Measurements from ENCODE around the gene ITFG2.
"Not testable (repeated sequence)": the region's sequence is repeated elsewhere in the genome, so short reads cannot be mapped to it uniquely, and the experiment has no call there.

Gene ITFG2

DNA sequence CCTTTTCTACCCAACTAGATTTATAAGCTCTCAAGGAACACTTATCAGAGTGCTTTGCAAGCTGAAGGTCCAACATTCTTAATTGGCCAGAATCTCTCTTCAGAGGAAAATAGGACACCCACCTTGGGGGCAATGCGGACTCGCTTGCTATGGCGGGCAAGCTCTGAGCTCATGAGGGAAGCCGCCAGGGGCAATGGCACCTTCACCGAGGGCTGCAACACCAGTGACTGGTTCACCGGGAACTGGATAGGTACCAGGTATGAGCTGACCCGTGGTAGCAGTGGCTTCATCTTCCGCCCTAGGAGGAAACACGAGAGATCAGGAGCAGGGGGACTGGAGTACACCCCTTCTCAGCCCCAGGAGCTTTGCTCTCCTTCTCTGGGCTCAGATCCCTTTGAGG, 51.7 kb downstream of the ITFG2 start:
- DNase-seq = no peak

DNA sequence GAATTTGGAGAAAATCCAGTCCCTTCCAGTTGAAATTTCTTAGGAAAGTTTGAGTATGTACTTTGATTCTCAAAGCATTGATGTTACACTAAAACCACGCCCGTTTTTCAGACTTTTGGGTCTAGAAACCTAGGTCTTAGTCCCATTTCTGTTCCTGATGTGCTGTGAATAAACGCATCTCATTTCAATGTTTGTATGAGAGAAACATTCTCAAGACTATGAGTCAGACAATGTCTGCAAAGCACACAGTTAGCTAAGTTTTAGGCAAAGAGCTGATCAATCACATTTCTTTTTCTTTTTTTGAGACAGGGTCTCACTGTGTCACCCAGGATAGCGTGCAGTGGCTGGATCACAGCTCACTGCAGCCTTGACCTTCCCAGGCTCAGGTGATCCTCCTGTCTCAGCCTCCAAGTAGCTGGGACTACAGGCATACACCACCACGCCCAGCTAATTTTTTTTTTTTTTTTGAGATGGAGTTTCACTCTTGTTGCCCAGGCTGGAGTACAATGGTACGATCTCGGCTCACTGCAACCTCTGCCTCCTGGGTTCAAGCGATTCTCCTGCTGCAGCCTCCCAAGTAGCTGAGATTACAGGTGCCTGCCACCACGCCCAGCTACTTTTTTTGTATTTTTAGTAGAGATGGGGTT, 56.6 kb downstream of the ITFG2 start:
- not testable (repeated sequence) for DNase-seq

All from fibroblast of upper back skin (primary cell).